GM15510 (cell line): ENCODE data around the gene MAGI2.

ENCODE experiments used
- POLR2A ChIP-seq: IDR thresholded peaks from 3 replicates; pipeline ENCODE4 v1.6.1; 2011; ENCODE audit warnings: borderline replicate concordance; ENCODE audit not compliant: insufficient read length; ENCODE audit errors: extremely low read depth

Gene MAGI2

GRCh38 chr7:78985509-78985908, 468.0 kb downstream of the MAGI2 start:
- TF ChIP-seq POLR2A = no peak

- TF ChIP-seq POLR2A = no peak
These were observed 470.0 kb downstream of the MAGI2 start for GRCh38 chr7:78983483-78983882.

- TF ChIP-seq POLR2A = no peak
These were observed 483.0 kb downstream of the MAGI2 start for GRCh38 chr7:78970440-78970916.

- TF ChIP-seq POLR2A = no peak
These were observed 484.5 kb downstream of the MAGI2 start for GRCh38 chr7:78968951-78969350.

- no peak for TF ChIP-seq POLR2A
These were observed 486.4 kb downstream of the MAGI2 start for GRCh38 chr7:78967046-78967445.

GRCh38 chr7:78959477-78959876, 494.0 kb downstream of the MAGI2 start:
- TF ChIP-seq POLR2A = no peak

GRCh38 chr7:78955329-78955728, 498.1 kb downstream of the MAGI2 start:
- TF ChIP-seq POLR2A = no peak

- no peak for TF ChIP-seq POLR2A
These were observed 499.6 kb downstream of the MAGI2 start for GRCh38 chr7:78953726-78954363.

- TF ChIP-seq POLR2A = no peak
These were observed 500.4 kb downstream of the MAGI2 start for GRCh38 chr7:78953090-78953489.

GRCh38 chr7:78939669-78940068, 513.8 kb downstream of the MAGI2 start:
- no peak for TF ChIP-seq POLR2A

- TF ChIP-seq POLR2A = no peak
These were observed 528.9 kb downstream of the MAGI2 start for GRCh38 chr7:78924581-78924980.

GRCh38 chr7:78912781-78913180, 540.7 kb downstream of the MAGI2 start:
- no peak for TF ChIP-seq POLR2A

GRCh38 chr7:78906735-78907134, 546.7 kb downstream of the MAGI2 start:
- TF ChIP-seq POLR2A = no peak

- no peak for TF ChIP-seq POLR2A
These were observed 548.0 kb downstream of the MAGI2 start for GRCh38 chr7:78905436-78905835.

- TF ChIP-seq POLR2A = no peak
These were observed 548.5 kb downstream of the MAGI2 start for GRCh38 chr7:78904983-78905382.

GRCh38 chr7:78901566-78901965, 551.9 kb downstream of the MAGI2 start:
- TF ChIP-seq POLR2A = no peak

- TF ChIP-seq POLR2A = no peak
These were observed 552.7 kb downstream of the MAGI2 start for GRCh38 chr7:78900806-78901205.
